Measurements from ENCODE around the gene SEPTIN5. TPM values are rescaled to one million over a fixed set of nuclear protein-coding genes. Genes with fewer than 3 reads are reported as not detected.
A peak's percentile ranks its signal among the peaks of the same experiment; 100 is the strongest.

SEPTIN5 gene
- total and polyA plus RNA-seq, 2 experiments from 2014 or later = 4.3 to 17.2 TPM

DNA sequence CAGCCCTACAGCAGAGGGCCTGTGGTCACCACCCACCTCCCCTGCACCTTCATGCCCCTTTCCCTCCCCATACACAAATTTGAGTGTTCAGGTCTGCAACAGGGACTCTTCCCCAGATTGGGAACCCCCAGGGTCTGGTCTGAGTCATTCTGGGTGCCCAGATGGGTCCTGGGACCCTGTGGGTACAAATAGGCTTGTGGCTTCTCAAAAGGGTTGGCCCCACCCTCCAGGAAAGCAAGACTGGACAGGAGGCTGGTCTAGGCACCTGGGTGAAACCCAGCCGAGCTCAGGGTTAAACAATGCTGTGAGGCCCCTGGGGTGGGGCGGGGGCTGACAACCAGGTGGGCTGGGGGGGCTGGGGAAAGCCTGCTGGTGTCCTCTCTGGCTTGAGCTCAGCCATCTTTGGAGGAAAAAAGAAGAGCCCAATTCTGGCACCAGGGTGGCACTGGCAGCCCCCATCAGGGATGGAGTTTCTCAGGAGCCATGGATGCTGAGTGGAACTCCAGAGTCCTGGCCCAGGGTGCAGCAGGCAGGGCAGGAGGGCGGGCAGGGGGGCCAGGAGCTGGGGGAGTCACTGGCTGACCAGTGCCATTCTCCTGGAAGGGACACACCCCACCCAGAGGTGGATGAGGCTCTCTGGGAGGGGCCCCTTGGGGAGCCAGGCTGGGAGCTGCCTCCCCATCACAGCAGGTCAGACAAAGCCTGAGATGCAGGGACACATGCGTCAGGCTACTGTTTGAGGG, 1.1 kb downstream of the SEPTIN5 start:
- Histone ChIP-seq H2AFZ (no peak overlapping the region), H3K79me2 (replicated peaks; ENCODE audit: insufficient read depth) (no peaks in the 10 kb centered on the region), H3K4me2 (peak overlapping the region; percentile 83), H3K36me3 (ENCODE audit: insufficient read depth) (no peaks in the 10 kb centered on the region), H3K27me3 (ENCODE audit: insufficient read depth) (peaks cover 70% of the 10 kb centered on the region), H3K9me2 (ENCODE audit: insufficient read depth) (no peaks in the 10 kb centered on the region), H3K27ac (ENCODE audit: low read depth) (no peak overlapping the region), H4K20me1 (replicated peaks; ENCODE audit: insufficient read depth) (no peaks in the 10 kb centered on the region; the same call in 1 of the 2 replicates), H3K4me3 (peak overlapping the region; percentile 61), H3F3A (replicated peaks; ENCODE audit: low read depth) (no peaks in the 10 kb centered on the region), H3K4me1 (ENCODE audit: insufficient read depth) (peaks cover 4% of the 10 kb centered on the region; the same call in 1 of the 2 replicates)
- Mint-ChIP-seq H3K36me3 (ENCODE audit: low read depth) (peaks cover 6% of the 10 kb centered on the region; the same call in 2 of the 3 replicates), H3K4me1 (peaks cover 8% of the 10 kb centered on the region), H3K27me3 (ENCODE audit: insufficient read depth, low read depth, poor library complexity) (peaks cover 49% of the 10 kb centered on the region), H3K27ac (no peak overlapping the region), H3K4me3 (peak overlapping the region; percentile 60; the same call in 2 of the 3 replicates), H3K9me3 (no peaks in the 10 kb centered on the region; the same call in 2 of the 3 replicates)
- ATAC-seq (no peak), DNase-seq (ENCODE audit: low spot score) (no peak)
- TF ChIP-seq, protein P1, sequence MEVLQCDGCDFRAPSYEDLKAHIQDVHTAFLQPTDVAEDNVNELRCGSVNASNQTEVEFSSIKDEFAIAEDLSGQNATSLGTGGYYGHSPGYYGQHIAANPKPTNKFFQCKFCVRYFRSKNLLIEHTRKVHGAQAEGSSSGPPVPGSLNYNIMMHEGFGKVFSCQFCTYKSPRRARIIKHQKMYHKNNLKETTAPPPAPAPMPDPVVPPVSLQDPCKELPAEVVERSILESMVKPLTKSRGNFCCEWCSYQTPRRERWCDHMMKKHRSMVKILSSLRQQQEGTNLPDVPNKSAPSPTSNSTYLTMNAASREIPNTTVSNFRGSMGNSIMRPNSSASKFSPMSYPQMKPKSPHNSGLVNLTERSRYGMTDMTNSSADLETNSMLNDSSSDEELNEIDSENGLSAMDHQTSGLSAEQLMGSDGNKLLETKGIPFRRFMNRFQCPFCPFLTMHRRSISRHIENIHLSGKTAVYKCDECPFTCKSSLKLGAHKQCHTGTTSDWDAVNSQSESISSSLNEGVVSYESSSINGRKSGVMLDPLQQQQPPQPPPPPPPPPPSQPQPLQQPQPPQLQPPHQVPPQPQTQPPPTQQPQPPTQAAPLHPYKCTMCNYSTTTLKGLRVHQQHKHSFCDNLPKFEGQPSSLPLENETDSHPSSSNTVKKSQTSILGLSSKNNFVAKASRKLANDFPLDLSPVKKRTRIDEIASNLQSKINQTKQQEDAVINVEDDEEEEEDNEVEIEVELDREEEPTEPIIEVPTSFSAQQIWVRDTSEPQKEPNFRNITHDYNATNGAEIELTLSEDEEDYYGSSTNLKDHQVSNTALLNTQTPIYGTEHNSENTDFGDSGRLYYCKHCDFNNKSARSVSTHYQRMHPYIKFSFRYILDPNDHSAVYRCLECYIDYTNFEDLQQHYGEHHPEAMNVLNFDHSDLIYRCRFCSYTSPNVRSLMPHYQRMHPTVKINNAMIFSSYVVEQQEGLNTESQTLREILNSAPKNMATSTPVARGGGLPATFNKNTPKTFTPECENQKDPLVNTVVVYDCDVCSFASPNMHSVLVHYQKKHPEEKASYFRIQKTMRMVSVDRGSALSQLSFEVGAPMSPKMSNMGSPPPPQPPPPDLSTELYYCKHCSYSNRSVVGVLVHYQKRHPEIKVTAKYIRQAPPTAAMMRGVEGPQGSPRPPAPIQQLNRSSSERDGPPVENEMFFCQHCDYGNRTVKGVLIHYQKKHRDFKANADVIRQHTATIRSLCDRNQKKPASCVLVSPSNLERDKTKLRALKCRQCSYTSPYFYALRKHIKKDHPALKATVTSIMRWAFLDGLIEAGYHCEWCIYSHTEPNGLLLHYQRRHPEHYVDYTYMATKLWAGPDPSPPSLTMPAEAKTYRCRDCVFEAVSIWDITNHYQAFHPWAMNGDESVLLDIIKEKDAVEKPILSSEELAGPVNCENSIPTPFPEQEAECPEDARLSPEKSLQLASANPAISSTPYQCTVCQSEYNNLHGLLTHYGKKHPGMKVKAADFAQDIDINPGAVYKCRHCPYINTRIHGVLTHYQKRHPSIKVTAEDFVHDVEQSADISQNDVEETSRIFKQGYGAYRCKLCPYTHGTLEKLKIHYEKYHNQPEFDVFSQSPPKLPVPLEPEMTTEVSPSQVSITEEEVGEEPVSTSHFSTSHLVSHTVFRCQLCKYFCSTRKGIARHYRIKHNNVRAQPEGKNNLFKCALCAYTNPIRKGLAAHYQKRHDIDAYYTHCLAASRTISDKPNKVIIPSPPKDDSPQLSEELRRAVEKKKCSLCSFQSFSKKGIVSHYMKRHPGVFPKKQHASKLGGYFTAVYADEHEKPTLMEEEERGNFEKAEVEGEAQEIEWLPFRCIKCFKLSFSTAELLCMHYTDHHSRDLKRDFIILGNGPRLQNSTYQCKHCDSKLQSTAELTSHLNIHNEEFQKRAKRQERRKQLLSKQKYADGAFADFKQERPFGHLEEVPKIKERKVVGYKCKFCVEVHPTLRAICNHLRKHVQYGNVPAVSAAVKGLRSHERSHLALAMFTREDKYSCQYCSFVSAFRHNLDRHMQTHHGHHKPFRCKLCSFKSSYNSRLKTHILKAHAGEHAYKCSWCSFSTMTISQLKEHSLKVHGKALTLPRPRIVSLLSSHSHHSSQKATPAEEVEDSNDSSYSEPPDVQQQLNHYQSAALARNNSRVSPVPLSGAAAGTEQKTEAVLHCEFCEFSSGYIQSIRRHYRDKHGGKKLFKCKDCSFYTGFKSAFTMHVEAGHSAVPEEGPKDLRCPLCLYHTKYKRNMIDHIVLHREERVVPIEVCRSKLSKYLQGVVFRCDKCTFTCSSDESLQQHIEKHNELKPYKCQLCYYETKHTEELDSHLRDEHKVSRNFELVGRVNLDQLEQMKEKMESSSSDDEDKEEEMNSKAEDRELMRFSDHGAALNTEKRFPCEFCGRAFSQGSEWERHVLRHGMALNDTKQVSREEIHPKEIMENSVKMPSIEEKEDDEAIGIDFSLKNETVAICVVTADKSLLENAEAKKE (CRISPR knock-in tag; IDR thresholded peaks at IDR 0.05) = no peak
- TF ChIP-seq NANOG (IDR thresholded peaks at IDR 0.05; ENCODE audit: borderline replicate concordance) = no peak
- no peak for TF ChIP-seq STAT1 (IDR thresholded peaks at IDR 0.05; ENCODE audit: unreplicated experiment)
- no peak for TF ChIP-seq EZH2 (IDR thresholded peaks at IDR 0.05; ENCODE audit: low read depth, unreplicated experiment)
- no peak for TF ChIP-seq ZNF331 (CRISPR knock-in tag; IDR thresholded peaks at IDR 0.05; ENCODE audit: low read depth)
- TF ChIP-seq POLR2AphosphoS5 (IDR thresholded peaks at IDR 0.05; ENCODE audit: low read depth) = no peak
- TF ChIP-seq ZNF114 (CRISPR knock-in tag; IDR thresholded peaks at IDR 0.05) = no peak
- no peak for TF ChIP-seq JUNB (IDR thresholded peaks at IDR 0.05; ENCODE audit: unreplicated experiment)
- TF ChIP-seq, protein P2, sequence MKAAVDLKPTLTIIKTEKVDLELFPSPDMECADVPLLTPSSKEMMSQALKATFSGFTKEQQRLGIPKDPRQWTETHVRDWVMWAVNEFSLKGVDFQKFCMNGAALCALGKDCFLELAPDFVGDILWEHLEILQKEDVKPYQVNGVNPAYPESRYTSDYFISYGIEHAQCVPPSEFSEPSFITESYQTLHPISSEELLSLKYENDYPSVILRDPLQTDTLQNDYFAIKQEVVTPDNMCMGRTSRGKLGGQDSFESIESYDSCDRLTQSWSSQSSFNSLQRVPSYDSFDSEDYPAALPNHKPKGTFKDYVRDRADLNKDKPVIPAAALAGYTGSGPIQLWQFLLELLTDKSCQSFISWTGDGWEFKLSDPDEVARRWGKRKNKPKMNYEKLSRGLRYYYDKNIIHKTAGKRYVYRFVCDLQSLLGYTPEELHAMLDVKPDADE (IDR thresholded peaks at IDR 0.05) = no peak
- TF ChIP-seq CREB1 (CRISPR knock-in tag; IDR thresholded peaks at IDR 0.05; ENCODE audit: low read depth) = no peak
- no peak for TF ChIP-seq EZH2phosphoT487 (IDR thresholded peaks at IDR 0.05; ENCODE audit: unreplicated experiment)
- TF ChIP-seq, protein P3, sequence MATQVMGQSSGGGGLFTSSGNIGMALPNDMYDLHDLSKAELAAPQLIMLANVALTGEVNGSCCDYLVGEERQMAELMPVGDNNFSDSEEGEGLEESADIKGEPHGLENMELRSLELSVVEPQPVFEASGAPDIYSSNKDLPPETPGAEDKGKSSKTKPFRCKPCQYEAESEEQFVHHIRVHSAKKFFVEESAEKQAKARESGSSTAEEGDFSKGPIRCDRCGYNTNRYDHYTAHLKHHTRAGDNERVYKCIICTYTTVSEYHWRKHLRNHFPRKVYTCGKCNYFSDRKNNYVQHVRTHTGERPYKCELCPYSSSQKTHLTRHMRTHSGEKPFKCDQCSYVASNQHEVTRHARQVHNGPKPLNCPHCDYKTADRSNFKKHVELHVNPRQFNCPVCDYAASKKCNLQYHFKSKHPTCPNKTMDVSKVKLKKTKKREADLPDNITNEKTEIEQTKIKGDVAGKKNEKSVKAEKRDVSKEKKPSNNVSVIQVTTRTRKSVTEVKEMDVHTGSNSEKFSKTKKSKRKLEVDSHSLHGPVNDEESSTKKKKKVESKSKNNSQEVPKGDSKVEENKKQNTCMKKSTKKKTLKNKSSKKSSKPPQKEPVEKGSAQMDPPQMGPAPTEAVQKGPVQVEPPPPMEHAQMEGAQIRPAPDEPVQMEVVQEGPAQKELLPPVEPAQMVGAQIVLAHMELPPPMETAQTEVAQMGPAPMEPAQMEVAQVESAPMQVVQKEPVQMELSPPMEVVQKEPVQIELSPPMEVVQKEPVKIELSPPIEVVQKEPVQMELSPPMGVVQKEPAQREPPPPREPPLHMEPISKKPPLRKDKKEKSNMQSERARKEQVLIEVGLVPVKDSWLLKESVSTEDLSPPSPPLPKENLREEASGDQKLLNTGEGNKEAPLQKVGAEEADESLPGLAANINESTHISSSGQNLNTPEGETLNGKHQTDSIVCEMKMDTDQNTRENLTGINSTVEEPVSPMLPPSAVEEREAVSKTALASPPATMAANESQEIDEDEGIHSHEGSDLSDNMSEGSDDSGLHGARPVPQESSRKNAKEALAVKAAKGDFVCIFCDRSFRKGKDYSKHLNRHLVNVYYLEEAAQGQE (IDR thresholded peaks at IDR 0.05; ENCODE audit: unreplicated experiment) = no peak
- TF ChIP-seq, protein P4, sequence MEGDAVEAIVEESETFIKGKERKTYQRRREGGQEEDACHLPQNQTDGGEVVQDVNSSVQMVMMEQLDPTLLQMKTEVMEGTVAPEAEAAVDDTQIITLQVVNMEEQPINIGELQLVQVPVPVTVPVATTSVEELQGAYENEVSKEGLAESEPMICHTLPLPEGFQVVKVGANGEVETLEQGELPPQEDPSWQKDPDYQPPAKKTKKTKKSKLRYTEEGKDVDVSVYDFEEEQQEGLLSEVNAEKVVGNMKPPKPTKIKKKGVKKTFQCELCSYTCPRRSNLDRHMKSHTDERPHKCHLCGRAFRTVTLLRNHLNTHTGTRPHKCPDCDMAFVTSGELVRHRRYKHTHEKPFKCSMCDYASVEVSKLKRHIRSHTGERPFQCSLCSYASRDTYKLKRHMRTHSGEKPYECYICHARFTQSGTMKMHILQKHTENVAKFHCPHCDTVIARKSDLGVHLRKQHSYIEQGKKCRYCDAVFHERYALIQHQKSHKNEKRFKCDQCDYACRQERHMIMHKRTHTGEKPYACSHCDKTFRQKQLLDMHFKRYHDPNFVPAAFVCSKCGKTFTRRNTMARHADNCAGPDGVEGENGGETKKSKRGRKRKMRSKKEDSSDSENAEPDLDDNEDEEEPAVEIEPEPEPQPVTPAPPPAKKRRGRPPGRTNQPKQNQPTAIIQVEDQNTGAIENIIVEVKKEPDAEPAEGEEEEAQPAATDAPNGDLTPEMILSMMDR (conservative IDR thresholded peaks at IDR 0.05; ENCODE audit: low read depth in 2 of 2) = no peak
